Calu3 (cell line): ENCODE results near the gene IQSEC3. TPM values are rescaled to one million over a fixed set of nuclear protein-coding genes. Genes with fewer than 3 reads are reported as not detected.

Source experiments
- BruUV-seq: library from RNA; stranded (reverse); fragments of 400-500 nt; replicated peaks from 2 replicates; lab custom pipeline; 2021; lab: Mats Ljungman, UMichigan
- CTCF ChIA-PET: fragments of 300-600 bp; sonication (Branson Sonifier 250); formaldehyde crosslinking; loops from one replicate; lab custom pipeline; 2022; ENCODE audit warnings: antibody characterized with exemption; lab: Charles Lee
- DNase-seq: peaks from one replicate; pipeline ENCODE4 v3.0.0; 2022
- H3K27ac Mint-ChIP-seq: one replicate; pipeline ENCODE4 v1.8.0; 2022; ENCODE audit warnings: mixed read lengths; ENCODE audit not compliant: unreplicated experiment
- H3K27me3 Mint-ChIP-seq: one replicate; pipeline ENCODE4 v1.8.0; 2022; ENCODE audit warnings: mixed read lengths; ENCODE audit not compliant: unreplicated experiment
- H3K36me3 Mint-ChIP-seq: one replicate; pipeline ENCODE4 v1.8.0; 2022; ENCODE audit warnings: mild to moderate bottlenecking, moderate library complexity, mixed read lengths; ENCODE audit not compliant: insufficient read depth, unreplicated experiment
- H3K4me1 Mint-ChIP-seq: one replicate; pipeline ENCODE4 v1.8.0; 2022; ENCODE audit warnings: mild to moderate bottlenecking, low read depth, mixed read lengths; ENCODE audit not compliant: unreplicated experiment
- H3K4me3 Mint-ChIP-seq: one replicate; pipeline ENCODE4 v1.8.0; 2022; ENCODE audit warnings: mild to moderate bottlenecking, low read depth, moderate library complexity, mixed read lengths; ENCODE audit not compliant: unreplicated experiment
- H3K9me3 Mint-ChIP-seq: one replicate; pipeline ENCODE4 v1.8.0; 2022; ENCODE audit warnings: low read depth, mixed read lengths; ENCODE audit not compliant: unreplicated experiment
- intact Hi-C: fragments of 100-400 bp; cut with micrococcal nuclease; formaldehyde crosslinking; loops from one replicate; pipeline ENCODE4 v1.10.0; 2022; ENCODE audit not compliant: unreplicated experiment
- total RNA-seq: library from RNA; stranded (reverse); gene quantifications from 2 replicates; pipeline ENCODE4 v1.2.3, GENCODE V29; 2022
- TF ChIP-seq, protein P1 (sequence below): fragments of 200-600 bp; IDR thresholded peaks from one replicate; pipeline ENCODE4 v1.8.0; 2022; ENCODE audit warnings: antibody characterized with exemption; ENCODE audit not compliant: unreplicated experiment

The IQSEC3 gene
- total RNA-seq, 1 experiment from 2014 or later = not detected

DNA sequence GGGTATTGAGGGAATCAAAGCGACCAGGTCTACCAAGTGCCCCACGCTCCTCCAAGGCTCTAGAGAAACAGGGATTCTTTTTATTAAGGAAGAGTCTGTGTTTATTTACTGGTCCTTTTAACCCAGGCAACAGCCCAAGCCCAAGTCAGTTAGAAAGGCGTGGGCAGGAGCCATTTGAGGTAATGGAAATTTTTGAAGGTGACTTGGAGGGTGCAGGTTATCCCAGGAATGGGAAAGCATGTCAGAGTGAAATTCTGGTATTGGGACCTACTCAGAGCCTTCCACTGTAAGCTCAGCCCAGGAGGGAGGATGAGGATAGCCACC lies 144.5 kb downstream of the IQSEC3 start:
- intact Hi-C loops = no loop called here
- H3K9me3 Mint-ChIP-seq = no peaks in the 10 kb centered on the region
- no TSS peak for BruUV-seq
- H3K36me3 Mint-ChIP-seq = peaks cover 9% of the 10 kb centered on the region
- H3K27ac Mint-ChIP-seq = no peak overlapping the region
- peaks cover 93% of the 10 kb centered on the region for H3K27me3 Mint-ChIP-seq
- H3K4me1 Mint-ChIP-seq = peaks cover 22% of the 10 kb centered on the region
- DNase-seq = no peak
- no peak overlapping the region for H3K4me3 Mint-ChIP-seq
- CTCF ChIA-PET = no interaction called here
- TF ChIP-seq, protein P1, sequence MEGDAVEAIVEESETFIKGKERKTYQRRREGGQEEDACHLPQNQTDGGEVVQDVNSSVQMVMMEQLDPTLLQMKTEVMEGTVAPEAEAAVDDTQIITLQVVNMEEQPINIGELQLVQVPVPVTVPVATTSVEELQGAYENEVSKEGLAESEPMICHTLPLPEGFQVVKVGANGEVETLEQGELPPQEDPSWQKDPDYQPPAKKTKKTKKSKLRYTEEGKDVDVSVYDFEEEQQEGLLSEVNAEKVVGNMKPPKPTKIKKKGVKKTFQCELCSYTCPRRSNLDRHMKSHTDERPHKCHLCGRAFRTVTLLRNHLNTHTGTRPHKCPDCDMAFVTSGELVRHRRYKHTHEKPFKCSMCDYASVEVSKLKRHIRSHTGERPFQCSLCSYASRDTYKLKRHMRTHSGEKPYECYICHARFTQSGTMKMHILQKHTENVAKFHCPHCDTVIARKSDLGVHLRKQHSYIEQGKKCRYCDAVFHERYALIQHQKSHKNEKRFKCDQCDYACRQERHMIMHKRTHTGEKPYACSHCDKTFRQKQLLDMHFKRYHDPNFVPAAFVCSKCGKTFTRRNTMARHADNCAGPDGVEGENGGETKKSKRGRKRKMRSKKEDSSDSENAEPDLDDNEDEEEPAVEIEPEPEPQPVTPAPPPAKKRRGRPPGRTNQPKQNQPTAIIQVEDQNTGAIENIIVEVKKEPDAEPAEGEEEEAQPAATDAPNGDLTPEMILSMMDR = no peak

DNA sequence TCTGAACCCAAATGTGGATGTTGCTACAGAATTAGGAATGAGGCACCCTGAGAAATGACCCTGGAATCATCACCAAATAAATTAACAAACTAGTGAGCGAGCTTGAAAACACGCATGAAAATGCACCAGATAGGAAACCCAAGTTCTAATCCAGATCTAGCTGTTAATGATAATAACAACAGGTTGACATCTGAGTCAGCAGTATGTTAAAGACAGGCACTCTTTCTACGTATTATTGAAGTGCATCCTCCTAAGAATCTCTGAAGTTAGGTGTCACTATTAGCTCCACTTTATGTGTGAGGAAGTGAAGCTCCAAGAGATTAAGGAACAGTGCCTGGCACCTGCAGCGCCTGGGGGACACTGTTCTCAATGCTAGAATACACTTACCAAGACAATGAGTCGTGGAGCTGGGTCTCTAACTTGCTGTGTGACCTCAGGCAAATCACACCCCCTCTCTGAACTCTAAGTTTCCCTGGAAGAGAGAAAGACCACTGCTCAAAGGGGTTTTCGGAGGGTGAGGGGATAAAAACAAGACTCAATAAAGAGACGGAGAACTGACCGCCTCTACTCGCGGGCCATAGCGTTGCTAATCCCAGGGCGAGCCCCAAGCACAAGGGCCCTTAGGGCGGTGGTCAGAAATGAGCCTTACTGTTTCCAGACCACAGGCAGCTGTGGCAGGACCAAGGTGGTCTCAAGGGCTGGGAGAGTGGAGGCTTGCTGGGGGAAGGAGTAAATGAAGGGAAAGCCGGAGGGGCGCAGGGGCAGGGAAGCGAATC lies 145.3 kb downstream of the IQSEC3 start:
- TF ChIP-seq, protein P1 = no peak
- H3K4me3 Mint-ChIP-seq = no peak overlapping the region
- H3K4me1 Mint-ChIP-seq = peaks cover 22% of the 10 kb centered on the region
- peaks cover 91% of the 10 kb centered on the region for H3K27me3 Mint-ChIP-seq
- CTCF ChIA-PET = interaction anchor here (0.7 kb wide), 1 partner anchor 121 kb away, joined by 3 read pairs; no protein-coding TSS in a partner anchor
- no peaks in the 10 kb centered on the region for H3K9me3 Mint-ChIP-seq
- no peak for DNase-seq
- H3K36me3 Mint-ChIP-seq = peaks cover 9% of the 10 kb centered on the region
- intact Hi-C loops = no loop called here
- no TSS peak for BruUV-seq
- no peak overlapping the region for H3K27ac Mint-ChIP-seq

DNA sequence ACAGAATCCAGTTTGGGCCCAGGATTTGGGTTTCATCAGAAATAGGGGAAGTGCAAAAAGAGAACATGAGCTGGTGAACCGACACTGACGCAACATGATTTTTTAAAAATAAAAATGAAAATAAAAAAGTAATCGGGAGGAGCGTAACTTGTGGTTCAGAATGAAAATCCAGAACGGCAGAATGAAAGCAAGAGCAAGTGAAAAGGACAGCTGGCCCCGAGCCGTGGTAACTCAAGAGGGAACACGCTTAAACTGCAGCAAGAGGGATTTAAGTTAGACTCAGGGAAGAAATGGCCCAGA lies 145.8 kb downstream of the IQSEC3 start:
- Mint-ChIP-seq H3K9me3 (peaks cover 2% of the 10 kb centered on the region), H3K27ac (no peak overlapping the region), H3K4me3 (no peak overlapping the region), H3K36me3 (peaks cover 9% of the 10 kb centered on the region), H3K4me1 (peaks cover 22% of the 10 kb centered on the region), H3K27me3 (peaks cover 91% of the 10 kb centered on the region)
- CTCF ChIA-PET = interaction anchor here (0.7 kb wide), 1 partner anchor 121 kb away, joined by 3 read pairs; no protein-coding TSS in a partner anchor
- no TSS peak for BruUV-seq
- TF ChIP-seq, protein P1 = no peak
- intact Hi-C loops = no loop called here
- DNase-seq = no peak

DNA sequence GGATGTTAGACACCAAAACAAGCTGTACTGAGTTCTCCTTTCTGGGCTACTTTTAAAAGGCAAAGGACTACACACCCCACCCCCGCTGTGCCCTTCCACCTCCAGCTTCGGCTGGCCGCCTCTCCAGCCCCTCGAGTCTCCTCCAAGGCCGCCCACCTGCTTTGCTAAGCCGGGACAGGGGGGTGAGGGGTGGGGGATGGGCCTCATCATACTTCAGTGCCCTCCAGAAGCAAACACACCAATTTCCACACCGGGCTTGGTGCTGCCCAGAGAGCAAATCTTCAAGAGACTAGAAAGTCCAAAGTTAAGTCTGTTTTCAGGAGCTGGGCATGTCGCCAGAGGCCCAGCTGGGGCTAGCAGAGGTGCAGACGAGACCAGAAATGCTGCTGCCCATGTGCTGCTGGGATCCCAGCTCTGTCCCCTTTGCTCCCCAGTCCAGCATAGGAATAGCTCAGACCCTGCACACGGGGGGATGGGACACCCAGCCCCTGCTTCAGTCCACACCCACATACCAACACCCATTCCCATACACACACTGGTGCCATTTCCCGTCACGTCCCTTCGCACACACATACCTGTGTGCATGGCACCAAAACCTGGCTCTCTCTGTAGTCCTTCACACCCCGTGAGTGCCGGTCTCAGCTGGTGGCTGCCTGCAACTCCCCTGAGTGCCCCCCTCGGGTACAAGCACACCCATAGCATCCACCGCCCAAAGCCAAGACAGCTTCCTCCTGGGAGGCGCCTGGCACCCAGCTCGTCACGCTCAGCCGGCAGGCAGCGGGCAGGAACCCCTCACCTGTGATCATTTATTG lies 146.4 kb downstream of the IQSEC3 start:
- TF ChIP-seq, protein P1 = no peak
- H3K9me3 Mint-ChIP-seq = peaks cover 2% of the 10 kb centered on the region
- DNase-seq = no peak
- intact Hi-C loops = no loop called here
- CTCF ChIA-PET = interaction anchor here (0.7 kb wide), 1 partner anchor 120 kb away, joined by 3 read pairs; no protein-coding TSS in a partner anchor
- H3K27me3 Mint-ChIP-seq = peaks cover 89% of the 10 kb centered on the region
- H3K27ac Mint-ChIP-seq = peak overlapping the region; percentile 34
- peaks cover 22% of the 10 kb centered on the region for H3K4me1 Mint-ChIP-seq
- peak overlapping the region; percentile 54 for H3K4me3 Mint-ChIP-seq
- BruUV-seq = no TSS peak
- H3K36me3 Mint-ChIP-seq = peaks cover 9% of the 10 kb centered on the region
